Activated CD4-positive, alpha-beta T cell treated with anti-CD3 and anti-CD28 coated beads for 36 hours (primary cell): ENCODE results near the gene RAPH1. TPM values are rescaled to one million over a fixed set of nuclear protein-coding genes. Genes with fewer than 3 reads are reported as not detected.
"Not testable (repeated sequence)": the region's sequence is repeated elsewhere in the genome, so short reads cannot be mapped to it uniquely, and the experiment has no call there.

Experiments used
- ATAC-seq: fragments of 200-7000 bp; cut with Tn5 transposase; one replicate; pipeline ENCODE4 v1.10.0; 2021; ENCODE audit warnings: mild to moderate bottlenecking, moderate library complexity
- CTCF ChIA-PET: fragments of 350-600 bp; sonication (Branson Sonifier 250); formaldehyde crosslinking; loops from one replicate; lab custom pipeline; 2021; ENCODE audit warnings: antibody characterized with exemption; lab: Charles Lee
- POLR2A ChIA-PET: fragments of 350-600 bp; sonication (Branson Sonifier 250); formaldehyde crosslinking; loops from one replicate; lab custom pipeline; 2021; ENCODE audit warnings: antibody characterized with exemption, inconsistent platforms; lab: Charles Lee
- DNase-seq: peaks from one replicate; pipeline ENCODE4 v3.0.0-alpha.2; 2020
- H3K27ac Mint-ChIP-seq: one replicate; pipeline ENCODE4 v1.8.0; 2021; ENCODE audit warnings: mixed read lengths
- H3K27me3 Mint-ChIP-seq: one replicate; pipeline ENCODE4 v1.8.0; 2021; ENCODE audit warnings: mixed read lengths
- H3K36me3 Mint-ChIP-seq: one replicate; pipeline ENCODE4 v1.8.0; 2021; ENCODE audit warnings: low read depth, mixed read lengths
- H3K4me1 Mint-ChIP-seq: one replicate; pipeline ENCODE4 v1.8.0; 2021; ENCODE audit warnings: mixed read lengths
- H3K4me3 Mint-ChIP-seq: one replicate; pipeline ENCODE4 v1.8.0; 2021; ENCODE audit warnings: mild to moderate bottlenecking, moderate library complexity, mixed read lengths
- H3K9me3 Mint-ChIP-seq: one replicate; pipeline ENCODE4 v1.8.0; 2021; ENCODE audit warnings: low read depth, mixed read lengths
- intact Hi-C, 2 experiments: fragments of 100-400 bp; cut with DNase I in 1 of 2; cut with micrococcal nuclease in 1 of 2; formaldehyde crosslinking; loops; one replicate each; pipeline versions ENCODE4 v1.14.2 to v1.15.1; 2022 to 2024; cut with DNase I, micrococcal nuclease
- total RNA-seq, 2 experiments: library from RNA; stranded (reverse); gene quantifications; one replicate each; pipeline ENCODE4 v1.2.3, GENCODE V29; 2021

Gene RAPH1
- total RNA-seq, 2 experiments from 2014 or later: 8.5 to 9.9 TPM

DNA sequence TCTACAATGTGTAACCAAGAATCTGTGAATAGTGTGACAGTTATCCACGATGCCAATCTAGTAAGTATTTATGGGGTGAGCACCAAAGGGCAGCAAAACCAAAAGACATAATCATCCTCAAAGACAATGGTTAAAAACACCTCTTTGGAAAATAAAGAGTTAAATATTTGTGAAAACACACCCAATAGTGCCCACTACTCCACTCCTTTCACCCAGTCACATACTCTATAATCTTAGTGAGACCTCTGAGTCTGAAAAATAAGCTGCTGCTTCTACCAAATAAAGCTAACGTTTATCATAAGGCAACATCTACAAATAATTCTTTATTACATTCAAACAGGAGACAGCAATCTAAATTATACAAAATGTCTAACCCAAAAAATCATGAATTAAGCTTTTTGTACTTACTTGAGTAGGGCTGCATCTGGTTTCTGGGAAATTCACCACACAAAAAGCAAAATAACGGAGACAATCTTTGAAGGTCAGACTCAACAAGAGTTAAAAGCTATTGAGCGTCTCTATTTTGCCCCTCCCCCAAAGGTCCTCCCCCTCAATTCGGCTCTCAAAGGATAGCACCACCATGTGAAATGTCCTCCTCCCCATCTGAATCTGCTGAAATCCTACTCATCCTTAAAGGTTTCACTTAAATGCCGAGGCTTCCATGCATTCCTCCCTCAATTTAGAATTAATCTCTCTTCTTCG lies 2.0 kb downstream of the RAPH1 start:
- intact Hi-C loops: loop anchor here in 1 of 2 experiments (5.0 kb wide), 1 partner anchor 279 kb away; no protein-coding TSS in a partner anchor
- Mint-ChIP-seq H3K27me3 (peaks cover 9% of the 10 kb centered on the region), H3K4me3 (peak overlapping the region; percentile 74), H3K9me3 (peaks cover 11% of the 10 kb centered on the region), H3K4me1 (peaks cover 30% of the 10 kb centered on the region), H3K36me3 (peaks cover 7% of the 10 kb centered on the region), H3K27ac (no peak overlapping the region)
- ChIA-PET CTCF (interaction anchor here (0.6 to 1.6 kb wide), 7 partner anchors 10 to 944 kb away, joined by 3 to 7 read pairs (median 3); no protein-coding TSS in a partner anchor), POLR2A (interaction anchor here (0.6 kb wide), 1 partner anchor 171 kb away, joined by 6 read pairs; no protein-coding TSS in a partner anchor)
- ATAC-seq: no peak
- peak; percentile 8 for DNase-seq

DNA sequence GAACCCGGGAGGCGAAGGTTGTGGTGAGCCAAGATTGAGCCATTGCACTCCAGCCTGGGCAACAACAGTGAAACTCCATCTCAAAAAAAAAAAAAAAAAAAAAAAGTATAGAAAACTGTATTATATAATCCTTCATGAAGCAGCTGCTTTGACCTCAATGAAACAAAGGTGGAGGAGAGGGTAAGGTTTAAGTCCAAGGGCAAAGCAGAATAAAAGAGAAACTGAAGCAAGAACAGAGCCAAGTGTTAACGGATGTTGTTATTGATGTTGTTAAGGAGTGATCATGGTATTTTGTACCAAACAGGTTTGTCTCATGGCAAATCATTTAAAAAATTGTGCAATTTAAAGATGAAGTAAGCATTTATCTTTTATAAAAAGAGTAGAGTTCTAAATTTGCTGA lies 7.4 kb downstream of the RAPH1 start:
- ChIA-PET CTCF (no interaction called here), POLR2A (interaction anchor here (1.0 kb wide), 1 partner anchor 284 kb away, joined by 3 read pairs; no protein-coding TSS in a partner anchor)
- intact Hi-C loops: no loop called here
- Mint-ChIP-seq H3K27ac (no peak overlapping the region), H3K27me3 (no peaks in the 10 kb centered on the region), H3K9me3 (no peaks in the 10 kb centered on the region), H3K4me3 (no peak overlapping the region), H3K36me3 (no peaks in the 10 kb centered on the region), H3K4me1 (peaks cover 11% of the 10 kb centered on the region)
- DNase-seq (no peak), ATAC-seq (no peak)

DNA sequence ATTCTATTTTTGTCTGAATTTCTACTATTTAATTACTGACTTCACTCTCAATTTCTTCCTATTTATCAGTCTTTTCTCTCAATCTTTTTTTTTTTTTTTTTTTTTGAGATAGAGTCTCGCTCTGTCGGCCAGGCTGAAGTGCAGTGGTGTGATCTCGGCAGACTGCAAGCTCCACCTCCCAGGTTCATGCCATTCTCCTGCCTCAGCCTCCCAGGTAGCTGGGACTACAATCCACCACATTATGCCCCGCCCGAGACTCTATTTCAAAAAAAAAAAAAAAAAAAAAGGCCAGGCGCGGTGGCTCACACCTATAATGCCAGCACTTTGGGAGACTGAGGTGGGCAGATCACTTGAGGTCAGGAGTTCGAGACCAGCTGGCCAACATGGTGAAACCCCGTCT lies 21.8 kb downstream of the RAPH1 start:
- ChIA-PET CTCF (interaction anchor here (0.6 kb wide), 1 partner anchor 20 kb away, joined by 3 read pairs; no protein-coding TSS in a partner anchor), POLR2A (interaction anchor here (0.6 kb wide), 1 partner anchor 34 kb away, joined by 4 read pairs; no protein-coding TSS in a partner anchor)
- H3K27ac Mint-ChIP-seq, H3K27me3 Mint-ChIP-seq, ATAC-seq, H3K36me3 Mint-ChIP-seq, DNase-seq, H3K4me3 Mint-ChIP-seq, H3K9me3 Mint-ChIP-seq, intact Hi-C loops, H3K4me1 Mint-ChIP-seq: not testable (repeated sequence)

DNA sequence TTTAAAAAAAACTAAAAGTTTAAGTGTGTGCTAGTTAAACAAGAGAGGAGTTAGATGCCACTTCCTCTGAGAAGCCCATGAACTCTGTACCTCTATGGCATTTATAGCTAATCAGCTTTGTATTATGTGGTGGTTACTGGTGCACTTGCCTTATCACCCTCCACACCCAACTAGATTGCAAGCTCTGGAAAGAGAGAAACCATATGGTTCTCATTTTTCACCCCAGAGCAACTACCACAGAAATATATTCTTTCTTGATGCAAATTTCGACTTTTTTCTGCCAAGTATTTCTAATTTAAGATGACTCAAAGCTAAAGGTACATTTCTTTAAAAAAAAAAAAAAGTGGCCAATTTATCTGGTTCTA lies 24.2 kb downstream of the RAPH1 start:
- CTCF ChIA-PET: interaction anchor here (0.7 to 0.8 kb wide), 2 partner anchors 13 to 126 kb away, joined by 3 read pairs; no protein-coding TSS in a partner anchor
- Mint-ChIP-seq H3K4me3 (no peak overlapping the region), H3K9me3 (no peaks in the 10 kb centered on the region), H3K4me1 (peaks cover 4% of the 10 kb centered on the region), H3K27ac (no peak overlapping the region), H3K36me3 (peaks cover 4% of the 10 kb centered on the region), H3K27me3 (no peaks in the 10 kb centered on the region)
- DNase-seq (no peak), ATAC-seq (no peak)
- POLR2A ChIA-PET: no interaction called here
- intact Hi-C loops: no loop called here

DNA sequence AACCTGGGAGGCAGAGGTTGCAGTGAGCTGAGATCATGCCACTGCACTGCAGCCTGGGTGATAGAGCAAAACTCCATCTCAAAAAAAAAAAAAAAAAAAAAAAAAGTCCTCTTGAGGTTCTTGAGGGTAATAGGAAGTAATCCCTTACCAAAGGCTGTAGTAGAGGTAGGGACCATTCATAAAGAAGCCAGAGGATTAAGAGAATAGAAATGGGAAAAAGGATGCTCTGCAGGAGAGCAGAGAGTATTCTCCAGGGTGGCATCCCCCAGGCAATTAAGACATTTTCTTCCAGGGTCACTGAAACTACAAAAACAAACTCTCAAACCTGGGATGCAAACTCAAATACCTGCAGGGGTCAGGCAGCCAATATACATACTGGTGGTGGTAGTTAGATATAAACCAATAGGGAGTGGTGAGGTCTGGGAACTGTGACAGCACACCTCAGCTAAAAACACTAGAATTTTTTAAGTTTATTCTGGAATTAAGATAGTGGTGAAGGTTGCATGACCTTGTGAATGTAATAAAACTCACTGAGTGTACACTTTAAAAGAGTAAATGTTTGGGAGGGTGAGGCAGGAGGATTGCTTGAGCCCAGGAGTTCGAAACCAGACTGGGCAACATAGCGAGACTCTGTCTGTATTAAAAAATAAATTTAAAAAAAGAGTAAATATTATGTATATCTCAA lies 24.7 kb downstream of the RAPH1 start:
- H3K4me1 Mint-ChIP-seq: peaks cover 4% of the 10 kb centered on the region
- ChIA-PET CTCF (interaction anchor here (0.6 to 0.7 kb wide), 3 partner anchors 72 to 324 kb away, joined by 3 read pairs; no protein-coding TSS in a partner anchor), POLR2A (no interaction called here)
- no peak overlapping the region for H3K27ac Mint-ChIP-seq
- intact Hi-C loops: no loop called here
- no peaks in the 10 kb centered on the region for H3K9me3 Mint-ChIP-seq
- ATAC-seq (no peak), DNase-seq (no peak)
- H3K27me3 Mint-ChIP-seq: no peaks in the 10 kb centered on the region
- peaks cover 4% of the 10 kb centered on the region for H3K36me3 Mint-ChIP-seq
- H3K4me3 Mint-ChIP-seq: no peak overlapping the region

DNA sequence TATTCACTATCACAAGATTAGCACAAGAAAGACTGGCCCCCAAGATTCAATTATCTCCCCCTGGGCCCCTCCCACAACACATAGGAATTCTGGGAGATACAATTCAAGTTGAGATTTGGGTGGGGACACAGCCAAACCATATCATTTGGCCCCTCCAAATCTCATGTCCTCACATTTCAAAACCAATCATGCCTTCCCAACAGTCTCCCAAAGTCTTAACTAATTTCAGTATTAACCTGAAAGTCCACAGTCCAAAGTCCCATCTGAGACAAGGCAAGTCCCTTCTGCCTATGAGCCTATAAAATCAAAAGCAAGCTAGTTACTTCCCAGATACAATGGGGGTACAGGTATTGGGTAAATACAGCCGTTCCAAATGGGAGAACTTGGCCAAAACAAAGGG lies 31.6 kb downstream of the RAPH1 start:
- H3K4me3 Mint-ChIP-seq, ATAC-seq, intact Hi-C loops, DNase-seq, H3K36me3 Mint-ChIP-seq, H3K27ac Mint-ChIP-seq, H3K27me3 Mint-ChIP-seq, H3K9me3 Mint-ChIP-seq: not testable (repeated sequence)
- H3K4me1 Mint-ChIP-seq: peaks cover 22% of the 10 kb centered on the region
- CTCF ChIA-PET: interaction anchor here (0.6 to 0.8 kb wide), 2 partner anchors 268 to 277 kb away, joined by 3 read pairs; no protein-coding TSS in a partner anchor
- POLR2A ChIA-PET: interaction anchor here (0.7 kb wide), 1 partner anchor 296 kb away, joined by 4 read pairs; no protein-coding TSS in a partner anchor

DNA sequence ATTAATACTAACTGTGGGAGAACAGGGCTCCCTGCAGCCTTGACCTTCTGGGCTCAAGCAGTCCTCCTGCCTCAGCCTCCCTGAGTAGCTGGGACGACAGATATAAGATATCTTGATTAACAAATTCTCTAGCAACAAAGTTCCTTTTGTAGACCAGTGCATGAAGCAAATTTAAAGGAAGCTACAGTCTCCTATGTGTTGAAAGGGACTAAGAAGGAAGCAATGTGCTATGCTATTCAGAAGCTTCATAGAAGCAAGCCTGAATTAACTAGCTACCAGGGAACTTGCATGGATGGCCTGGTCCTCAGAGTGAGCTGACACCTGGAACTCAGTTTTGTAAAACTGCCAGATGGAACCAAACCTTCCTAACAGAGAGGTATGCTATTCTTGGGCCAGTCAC lies 33.2 kb downstream of the RAPH1 start:
- ATAC-seq (no peak), DNase-seq (no peak)
- ChIA-PET POLR2A (no interaction called here), CTCF (interaction anchor here (0.5 to 0.7 kb wide), 2 partner anchors 83 to 976 kb away, joined by 3 to 4 read pairs; no protein-coding TSS in a partner anchor)
- no peak overlapping the region for H3K4me3 Mint-ChIP-seq
- peaks cover 24% of the 10 kb centered on the region for H3K4me1 Mint-ChIP-seq
- H3K36me3 Mint-ChIP-seq: peaks cover 7% of the 10 kb centered on the region
- peaks cover 8% of the 10 kb centered on the region for H3K9me3 Mint-ChIP-seq
- H3K27me3 Mint-ChIP-seq: no peaks in the 10 kb centered on the region
- intact Hi-C loops: no loop called here
- no peak overlapping the region for H3K27ac Mint-ChIP-seq

DNA sequence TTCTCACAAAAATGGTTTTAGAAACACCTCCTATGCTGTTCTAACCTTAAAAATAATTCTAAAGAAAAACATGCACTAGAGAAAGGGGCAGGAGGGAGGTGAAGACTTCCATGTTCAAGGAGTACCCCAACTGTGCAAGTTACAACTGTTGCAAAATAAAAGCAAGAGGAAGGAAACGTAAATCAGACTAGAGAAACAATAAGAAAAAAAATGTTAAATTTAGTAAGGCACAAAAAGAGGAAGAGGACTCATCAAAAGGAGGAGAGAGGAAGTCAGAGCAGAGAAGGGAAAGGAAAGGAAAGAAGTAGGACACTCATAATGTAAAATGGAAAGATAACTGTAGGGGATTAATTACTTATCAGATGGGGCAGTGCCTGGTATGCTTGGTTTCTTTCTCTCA lies 34.1 kb downstream of the RAPH1 start:
- Mint-ChIP-seq H3K4me3 (no peak overlapping the region), H3K4me1 (peaks cover 24% of the 10 kb centered on the region), H3K9me3 (peaks cover 8% of the 10 kb centered on the region), H3K27me3 (no peaks in the 10 kb centered on the region), H3K27ac (no peak overlapping the region), H3K36me3 (peaks cover 7% of the 10 kb centered on the region)
- ChIA-PET POLR2A (no interaction called here), CTCF (interaction anchor here (0.5 kb wide), 1 partner anchor 179 kb away, joined by 4 read pairs; no protein-coding TSS in a partner anchor)
- DNase-seq (no peak), ATAC-seq (no peak)
- intact Hi-C loops: no loop called here

DNA sequence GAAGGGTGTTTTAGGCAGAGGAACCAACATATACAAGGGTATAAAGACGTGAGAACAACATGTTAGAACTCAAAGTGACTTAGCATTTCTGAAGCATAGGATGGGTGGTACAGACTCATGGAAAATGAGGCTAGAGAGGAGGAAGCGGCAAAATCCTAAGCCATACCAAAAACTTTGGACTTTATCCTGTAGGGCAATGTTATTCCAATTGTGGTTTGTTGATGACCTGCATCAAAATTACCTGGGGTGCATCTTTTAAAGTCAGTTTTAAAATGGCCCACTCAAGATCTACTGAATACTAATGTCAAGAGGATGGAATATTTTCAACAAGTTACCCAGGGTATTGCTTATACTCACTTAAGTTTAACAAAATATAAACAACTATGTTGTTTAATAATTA lies 34.8 kb downstream of the RAPH1 start:
- Mint-ChIP-seq H3K36me3 (peaks cover 7% of the 10 kb centered on the region), H3K4me1 (peaks cover 24% of the 10 kb centered on the region), H3K27me3 (no peaks in the 10 kb centered on the region), H3K4me3 (no peak overlapping the region), H3K9me3 (peaks cover 8% of the 10 kb centered on the region), H3K27ac (no peak overlapping the region)
- intact Hi-C loops: no loop called here
- POLR2A ChIA-PET: no interaction called here
- ATAC-seq: no peak
- CTCF ChIA-PET: interaction anchor here (0.5 to 0.6 kb wide), 2 partner anchors 179 to 530 kb away, joined by 4 read pairs; no protein-coding TSS in a partner anchor
- no peak for DNase-seq

DNA sequence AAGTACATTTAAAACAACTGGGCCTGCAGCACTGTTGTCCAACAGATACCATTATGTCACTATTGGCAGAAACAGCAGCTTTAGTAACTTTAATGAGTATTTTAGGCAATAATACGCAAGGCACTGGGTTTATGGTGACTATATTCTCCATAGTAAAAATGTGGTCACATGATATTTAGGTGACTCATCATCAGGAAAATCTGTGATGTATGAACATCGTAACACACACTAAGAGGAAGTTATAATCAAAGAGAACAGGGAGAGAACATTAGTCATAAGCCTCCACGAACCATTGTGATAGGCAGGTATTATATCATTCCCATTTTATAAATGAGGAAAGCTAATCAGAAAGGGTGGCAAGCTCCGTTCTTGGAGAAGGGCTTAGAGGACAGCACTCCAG lies 36.9 kb downstream of the RAPH1 start:
- CTCF ChIA-PET: no interaction called here
- POLR2A ChIA-PET: no interaction called here
- intact Hi-C loops: no loop called here

DNA sequence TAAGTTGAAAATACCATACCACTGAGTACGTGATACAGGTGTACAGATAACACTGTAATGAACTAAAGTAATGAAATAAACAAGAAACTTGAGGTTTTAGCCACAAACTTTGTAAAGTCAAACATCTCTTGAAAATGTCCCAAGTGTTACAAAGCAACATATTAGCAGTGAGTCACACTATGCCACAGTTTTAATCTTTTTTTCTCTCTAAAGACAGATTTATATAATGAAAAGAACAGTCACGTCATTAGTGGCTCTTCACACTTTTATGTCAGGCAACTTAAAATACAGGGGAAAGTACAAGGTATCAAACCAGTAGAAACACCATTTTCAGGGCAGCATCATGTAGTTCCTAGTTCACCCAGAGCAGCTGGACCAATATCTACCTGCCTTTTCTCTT lies 42.1 kb downstream of the RAPH1 start:
- peak overlapping the region; percentile 10 for H3K27ac Mint-ChIP-seq
- ChIA-PET POLR2A (no interaction called here), CTCF (interaction anchor here (0.6 to 1.5 kb wide), 3 partner anchors 28 to 376 kb away, joined by 3 to 4 read pairs (median 4); no protein-coding TSS in a partner anchor)
- H3K4me3 Mint-ChIP-seq: no peak overlapping the region
- DNase-seq (no peak), ATAC-seq (peak; percentile 69)
- intact Hi-C loops: no loop called here
- H3K4me1 Mint-ChIP-seq: peaks cover 14% of the 10 kb centered on the region
- no peaks in the 10 kb centered on the region for H3K27me3 Mint-ChIP-seq
- H3K9me3 Mint-ChIP-seq: no peaks in the 10 kb centered on the region
- H3K36me3 Mint-ChIP-seq: peaks cover 14% of the 10 kb centered on the region

More for the DNA sequence above, 36.9 kb downstream of the RAPH1 start:
- ATAC-seq (peak; percentile 90), DNase-seq (no peak)
- H3K4me3 Mint-ChIP-seq: no peak overlapping the region
- H3K27me3 Mint-ChIP-seq: no peaks in the 10 kb centered on the region
- peaks cover 4% of the 10 kb centered on the region for H3K36me3 Mint-ChIP-seq
- H3K4me1 Mint-ChIP-seq: peaks cover 27% of the 10 kb centered on the region
- no peak overlapping the region for H3K27ac Mint-ChIP-seq
- peaks cover 2% of the 10 kb centered on the region for H3K9me3 Mint-ChIP-seq
